Mucosa of stomach (tissue), 1 donor: Measurements from ENCODE around the gene CHRND.
"Not testable (repeated sequence)": the region's sequence is repeated elsewhere in the genome, so short reads cannot be mapped to it uniquely, and the experiment has no call there.

Experiments
- H3K27me3 ChIP-seq: one replicate; pipeline ENCODE4 v1.7.0; 2013; ENCODE audit warnings: mild to moderate bottlenecking, low read length; ENCODE audit not compliant: control insufficient read depth, insufficient read depth
- H3K36me3 ChIP-seq: one replicate; pipeline ENCODE4 v1.7.0; 2013; ENCODE audit warnings: low read length; ENCODE audit not compliant: control insufficient read depth, insufficient read depth
- H3K4me1 ChIP-seq: one replicate; pipeline ENCODE4 v1.7.0; 2013; ENCODE audit warnings: mild to moderate bottlenecking, low read length; ENCODE audit not compliant: control insufficient read depth, insufficient read depth
- H3K4me3 ChIP-seq: one replicate; pipeline ENCODE4 v1.7.0; 2013; ENCODE audit warnings: low read length
- H3K9ac ChIP-seq: one replicate; pipeline ENCODE4 v1.7.0; 2013; ENCODE audit warnings: mild to moderate bottlenecking, low read length, moderate library complexity
- H3K9me3 ChIP-seq: one replicate; pipeline ENCODE4 v1.7.0; 2013; ENCODE audit warnings: mild to moderate bottlenecking, low read length, moderate library complexity; ENCODE audit not compliant: control insufficient read depth
- donor health status: Pancreatic carcinoma.

CHRND gene

GRCh38 chr2:232525199-232525598 is 761 bp upstream of the CHRND start:
- H3K9me3 ChIP-seq: no peaks in the 10 kb centered on the region
- H3K4me3 ChIP-seq: no peak overlapping the region
- H3K36me3 ChIP-seq: no peaks in the 10 kb centered on the region
- peaks cover 12% of the 10 kb centered on the region for H3K4me1 ChIP-seq
- H3K27me3 ChIP-seq: peaks cover 50% of the 10 kb centered on the region
- no peak overlapping the region for H3K9ac ChIP-seq

DNA sequence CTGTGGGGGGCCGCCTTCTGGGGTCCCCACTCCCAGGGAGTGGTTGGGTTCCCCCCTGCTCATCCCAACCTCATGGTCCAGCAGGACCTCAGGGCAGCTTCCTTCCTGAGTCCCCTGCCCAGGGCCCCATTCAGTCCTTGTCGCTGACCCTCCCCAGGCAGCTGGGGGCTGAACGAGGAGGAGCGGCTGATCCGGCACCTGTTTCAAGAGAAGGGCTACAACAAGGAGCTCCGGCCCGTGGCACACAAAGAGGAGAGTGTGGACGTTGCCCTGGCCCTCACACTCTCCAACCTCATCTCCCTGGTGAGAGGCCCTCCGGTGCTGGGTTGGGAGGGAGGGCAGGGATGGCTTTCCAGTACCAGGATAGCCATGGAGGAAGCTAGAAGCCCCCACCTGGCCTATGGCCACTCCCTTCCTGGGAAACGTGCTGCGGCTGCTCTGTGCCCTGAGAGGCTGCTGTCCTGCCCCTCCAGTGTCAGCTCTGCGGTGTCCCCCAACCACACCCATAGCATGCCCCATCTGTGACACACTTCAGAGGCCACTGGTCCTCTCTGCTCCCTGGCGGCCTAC is 497 bp downstream of the CHRND start:
- H3K9ac ChIP-seq: no peak overlapping the region
- no peaks in the 10 kb centered on the region for H3K36me3 ChIP-seq
- H3K9me3 ChIP-seq: no peaks in the 10 kb centered on the region
- no peak overlapping the region for H3K4me3 ChIP-seq
- peaks cover 44% of the 10 kb centered on the region for H3K27me3 ChIP-seq
- peaks cover 12% of the 10 kb centered on the region for H3K4me1 ChIP-seq

GRCh38 chr2:232527905-232528470 is 2.0 kb downstream of the CHRND start:
- peaks cover 30% of the 10 kb centered on the region for H3K27me3 ChIP-seq
- H3K36me3 ChIP-seq: no peaks in the 10 kb centered on the region
- no peak overlapping the region for H3K9ac ChIP-seq
- H3K4me1 ChIP-seq: peaks cover 9% of the 10 kb centered on the region
- H3K9me3 ChIP-seq: no peaks in the 10 kb centered on the region
- H3K4me3 ChIP-seq: no peak overlapping the region

- H3K36me3 ChIP-seq: no peaks in the 10 kb centered on the region
- peaks cover 6% of the 10 kb centered on the region for H3K4me1 ChIP-seq
- no peaks in the 10 kb centered on the region for H3K9me3 ChIP-seq
- H3K27me3 ChIP-seq: peaks cover 20% of the 10 kb centered on the region
- H3K9ac ChIP-seq: no peak overlapping the region
- H3K4me3 ChIP-seq: no peak overlapping the region
Measured at GRCh38 chr2:232528746-232529460, 2.9 kb downstream of the CHRND start.

DNA sequence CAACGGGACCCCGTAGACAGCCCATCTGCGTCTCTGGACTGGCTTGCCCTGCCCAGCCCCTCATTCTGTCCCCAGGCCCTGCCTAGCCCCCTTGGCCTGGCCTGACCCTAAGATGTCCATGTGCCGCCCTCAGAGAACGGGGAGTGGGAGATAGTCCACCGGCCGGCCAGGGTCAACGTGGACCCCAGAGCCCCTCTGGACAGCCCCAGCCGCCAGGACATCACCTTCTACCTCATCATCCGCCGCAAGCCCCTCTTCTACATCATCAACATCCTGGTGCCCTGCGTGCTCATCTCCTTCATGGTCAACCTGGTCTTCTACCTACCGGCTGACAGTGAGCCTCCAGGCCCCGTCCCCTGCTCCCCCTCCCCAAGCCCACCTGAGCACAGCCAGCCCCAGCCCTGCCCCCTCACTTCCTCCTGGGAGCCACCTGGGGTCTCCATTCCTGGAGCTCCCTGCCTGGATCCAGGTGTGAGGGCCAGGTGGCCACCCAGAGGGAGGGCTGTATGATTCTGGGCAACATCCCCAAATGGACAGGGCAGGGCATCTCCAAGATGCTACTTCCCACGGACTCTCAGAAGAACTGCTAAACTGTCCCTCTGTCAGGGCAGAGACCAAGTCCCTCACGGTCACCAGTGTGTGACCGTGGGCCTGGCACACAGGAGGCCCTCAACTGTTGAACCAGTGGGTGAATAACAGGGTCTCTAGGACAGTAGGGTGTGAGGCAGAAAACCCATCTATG is 4.0 kb downstream of the CHRND start:
- H3K27me3 ChIP-seq: peaks cover 10% of the 10 kb centered on the region
- H3K9ac ChIP-seq: no peak overlapping the region
- H3K4me1 ChIP-seq: no peaks in the 10 kb centered on the region
- no peaks in the 10 kb centered on the region for H3K9me3 ChIP-seq
- no peaks in the 10 kb centered on the region for H3K36me3 ChIP-seq
- no peak overlapping the region for H3K4me3 ChIP-seq

- Histone ChIP-seq H3K4me1 (no peaks in the 10 kb centered on the region), H3K9ac (no peak overlapping the region), H3K4me3 (no peak overlapping the region), H3K27me3 (peaks cover 3% of the 10 kb centered on the region), H3K9me3 (no peaks in the 10 kb centered on the region), H3K36me3 (no peaks in the 10 kb centered on the region)
Measured at GRCh38 chr2:232530626-232531260, 4.8 kb downstream of the CHRND start.

DNA sequence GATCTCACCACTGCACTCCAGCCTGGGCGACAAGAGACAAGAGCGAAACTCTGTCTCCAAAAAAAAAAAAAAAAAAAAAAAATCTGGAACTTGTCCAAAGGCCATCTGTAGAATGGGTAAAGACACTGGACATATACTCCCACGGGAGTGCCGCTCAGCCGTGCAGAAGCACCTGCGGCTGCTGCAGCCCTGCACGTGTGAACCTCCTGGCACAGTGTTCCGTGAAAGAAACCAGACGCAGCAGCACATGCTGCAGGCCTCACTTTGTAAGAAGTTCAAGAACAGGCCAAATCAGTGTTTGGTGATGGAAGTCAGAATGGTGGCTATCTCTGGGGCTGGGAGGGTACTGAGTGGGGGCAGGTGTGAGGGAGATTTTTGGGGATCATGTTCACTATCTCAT is 6.5 kb downstream of the CHRND start:
- Histone ChIP-seq H3K4me1 (peaks cover 6% of the 10 kb centered on the region), H3K9ac (no peak overlapping the region), H3K4me3 (no peak overlapping the region), H3K9me3 (no peaks in the 10 kb centered on the region), H3K36me3 (no peaks in the 10 kb centered on the region), H3K27me3 (no peaks in the 10 kb centered on the region)

DNA sequence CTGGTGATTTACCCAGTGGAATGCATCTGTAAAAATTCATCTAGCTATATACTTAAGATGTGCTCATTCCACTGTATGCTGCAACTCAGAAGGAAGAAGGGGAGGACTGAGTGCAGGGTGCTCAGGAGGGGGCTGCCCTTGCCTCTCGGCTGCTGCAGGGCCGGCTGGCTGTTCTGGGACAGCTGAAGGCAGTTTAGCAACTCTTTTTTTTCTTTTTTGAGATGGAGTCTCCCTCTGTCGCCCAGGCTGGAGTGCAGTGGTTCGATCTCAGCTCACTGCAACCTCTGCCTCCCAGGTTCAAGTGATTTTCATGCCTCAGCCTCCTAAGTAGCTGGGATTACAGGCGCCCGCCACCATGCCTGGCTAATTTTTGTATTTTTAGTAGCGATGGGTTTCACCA is 6.9 kb downstream of the CHRND start:
- not testable (repeated sequence) for H3K27me3 ChIP-seq

DNA sequence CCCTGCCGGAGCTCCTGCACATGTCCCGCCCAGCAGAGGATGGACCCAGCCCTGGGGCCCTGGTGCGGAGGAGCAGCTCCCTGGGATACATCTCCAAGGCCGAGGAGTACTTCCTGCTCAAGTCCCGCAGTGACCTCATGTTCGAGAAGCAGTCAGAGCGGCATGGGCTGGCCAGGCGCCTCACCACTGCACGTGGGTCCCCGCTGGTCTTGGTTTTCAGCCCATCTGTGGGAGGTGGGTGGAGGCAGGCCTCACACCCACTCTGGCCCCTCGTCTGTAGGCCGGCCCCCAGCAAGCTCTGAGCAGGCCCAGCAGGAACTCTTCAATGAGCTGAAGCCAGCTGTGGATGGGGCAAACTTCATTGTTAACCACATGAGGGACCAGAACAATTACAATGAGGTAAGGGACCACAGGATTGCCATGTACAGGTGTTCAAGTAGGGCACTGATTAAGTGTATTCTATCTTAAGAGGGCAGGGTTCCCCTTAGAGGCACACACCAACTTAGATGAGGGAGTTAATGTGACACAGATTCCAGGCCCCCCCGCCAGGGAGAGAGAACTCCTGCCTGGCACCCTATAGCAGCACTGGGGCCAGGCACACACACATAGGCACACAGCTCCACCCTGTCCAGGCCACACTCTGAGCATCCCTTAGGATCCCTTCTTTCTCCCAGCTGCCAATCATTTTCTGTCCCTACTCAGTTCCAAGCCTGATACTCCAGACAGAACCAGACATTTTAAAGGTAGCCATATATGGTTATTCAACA is 8.2 kb downstream of the CHRND start:
- H3K36me3 ChIP-seq: no peaks in the 10 kb centered on the region
- no peak overlapping the region for H3K9ac ChIP-seq
- peaks cover 5% of the 10 kb centered on the region for H3K27me3 ChIP-seq
- H3K4me1 ChIP-seq: peaks cover 6% of the 10 kb centered on the region
- H3K9me3 ChIP-seq: no peaks in the 10 kb centered on the region
- H3K4me3 ChIP-seq: no peak overlapping the region

More for the DNA sequence above, 6.9 kb downstream of the CHRND start:
- H3K4me3 ChIP-seq, H3K9me3 ChIP-seq, H3K9ac ChIP-seq, H3K4me1 ChIP-seq, H3K36me3 ChIP-seq: not testable (repeated sequence)

GRCh38 chr2:232534940-232535651 is 9.1 kb downstream of the CHRND start:
- H3K36me3 ChIP-seq: no peaks in the 10 kb centered on the region
- peaks cover 14% of the 10 kb centered on the region for H3K27me3 ChIP-seq
- H3K9ac ChIP-seq: no peak overlapping the region
- H3K4me3 ChIP-seq: no peak overlapping the region
- no peaks in the 10 kb centered on the region for H3K9me3 ChIP-seq
- peaks cover 6% of the 10 kb centered on the region for H3K4me1 ChIP-seq
